Measurements from ENCODE around the gene ACCS. TPM values are rescaled to one million over a fixed set of nuclear protein-coding genes. Genes with fewer than 3 reads are reported as not detected.

ACCS gene, protein sequence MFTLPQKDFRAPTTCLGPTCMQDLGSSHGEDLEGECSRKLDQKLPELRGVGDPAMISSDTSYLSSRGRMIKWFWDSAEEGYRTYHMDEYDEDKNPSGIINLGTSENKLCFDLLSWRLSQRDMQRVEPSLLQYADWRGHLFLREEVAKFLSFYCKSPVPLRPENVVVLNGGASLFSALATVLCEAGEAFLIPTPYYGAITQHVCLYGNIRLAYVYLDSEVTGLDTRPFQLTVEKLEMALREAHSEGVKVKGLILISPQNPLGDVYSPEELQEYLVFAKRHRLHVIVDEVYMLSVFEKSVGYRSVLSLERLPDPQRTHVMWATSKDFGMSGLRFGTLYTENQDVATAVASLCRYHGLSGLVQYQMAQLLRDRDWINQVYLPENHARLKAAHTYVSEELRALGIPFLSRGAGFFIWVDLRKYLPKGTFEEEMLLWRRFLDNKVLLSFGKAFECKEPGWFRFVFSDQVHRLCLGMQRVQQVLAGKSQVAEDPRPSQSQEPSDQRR
- polyA plus RNA-seq = not detected in 2 replicates
- not detected in 2 replicates for polyA minus RNA-seq

DNA sequence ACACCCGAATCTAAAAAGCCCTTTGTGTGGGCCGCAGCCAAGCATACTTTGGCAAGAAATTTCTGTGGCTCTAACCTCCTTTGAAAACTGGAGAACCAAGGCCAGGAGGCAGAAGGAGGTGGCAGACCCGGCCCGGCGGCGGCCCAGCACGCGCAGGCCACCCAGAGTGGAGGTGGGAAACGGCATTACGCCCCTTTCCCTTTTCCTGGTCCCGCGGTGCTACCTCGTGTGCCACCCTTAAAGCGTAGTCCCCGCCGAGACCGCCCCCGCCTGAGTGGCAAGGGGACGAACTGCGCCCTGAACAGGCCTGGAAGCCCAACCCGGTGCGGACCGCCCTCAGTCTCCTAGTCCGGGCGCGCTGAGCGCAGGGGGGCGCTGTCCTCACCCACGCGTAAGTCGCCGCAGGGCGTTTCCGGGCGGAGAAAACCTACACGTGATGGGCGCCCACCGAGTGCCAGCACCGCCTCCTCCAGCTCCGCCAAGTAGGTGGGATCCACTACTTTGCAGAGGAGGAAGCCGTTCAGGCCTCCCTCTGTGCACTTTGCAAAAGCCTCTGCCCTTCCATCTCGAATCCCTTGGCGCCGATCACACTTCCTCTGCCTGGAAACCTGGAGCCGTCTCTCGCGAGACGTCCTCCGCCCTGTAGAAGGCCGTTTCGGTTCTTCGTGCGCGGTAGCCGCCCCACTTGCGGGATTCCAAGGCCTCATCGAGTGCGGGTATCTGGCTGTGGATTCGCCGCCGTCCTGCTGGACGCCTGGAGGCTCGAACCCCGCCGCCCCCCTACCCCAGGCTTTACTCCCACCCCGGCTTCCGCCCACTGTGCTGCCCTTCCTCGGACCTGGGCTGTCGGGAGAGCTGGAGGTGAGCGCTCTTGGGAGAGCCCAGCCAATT lies at the start of gene ACCS:
TSS of gene ACCS (plus strand) at position 430 of the 891 bp plus-strand sequence. CDS start 1,358 bp downstream, outside the sequence.
- H3K9me2 ChIP-seq (ENCODE audit: insufficient read depth, low read length) = no peaks in the 10 kb centered on the region
- H3K9ac ChIP-seq (ENCODE audit: low read length) = no peak within 1 kb of the TSS
- peaks cover 13% of the 10 kb centered on the region for H3K27me3 ChIP-seq (ENCODE audit: insufficient read depth, low read depth, low read length)
- no peaks in the 10 kb centered on the region for H3F3A ChIP-seq (ENCODE audit: insufficient read depth, low read length, poor library complexity, severe bottlenecking)
- H3K27ac ChIP-seq (ENCODE audit: low read length) = no peak within 1 kb of the TSS
- no peak for TF ChIP-seq MXI1 (conservative IDR thresholded peaks at IDR 0.05; ENCODE audit: poor library complexity, severe bottlenecking)
- TF ChIP-seq, protein P1, sequence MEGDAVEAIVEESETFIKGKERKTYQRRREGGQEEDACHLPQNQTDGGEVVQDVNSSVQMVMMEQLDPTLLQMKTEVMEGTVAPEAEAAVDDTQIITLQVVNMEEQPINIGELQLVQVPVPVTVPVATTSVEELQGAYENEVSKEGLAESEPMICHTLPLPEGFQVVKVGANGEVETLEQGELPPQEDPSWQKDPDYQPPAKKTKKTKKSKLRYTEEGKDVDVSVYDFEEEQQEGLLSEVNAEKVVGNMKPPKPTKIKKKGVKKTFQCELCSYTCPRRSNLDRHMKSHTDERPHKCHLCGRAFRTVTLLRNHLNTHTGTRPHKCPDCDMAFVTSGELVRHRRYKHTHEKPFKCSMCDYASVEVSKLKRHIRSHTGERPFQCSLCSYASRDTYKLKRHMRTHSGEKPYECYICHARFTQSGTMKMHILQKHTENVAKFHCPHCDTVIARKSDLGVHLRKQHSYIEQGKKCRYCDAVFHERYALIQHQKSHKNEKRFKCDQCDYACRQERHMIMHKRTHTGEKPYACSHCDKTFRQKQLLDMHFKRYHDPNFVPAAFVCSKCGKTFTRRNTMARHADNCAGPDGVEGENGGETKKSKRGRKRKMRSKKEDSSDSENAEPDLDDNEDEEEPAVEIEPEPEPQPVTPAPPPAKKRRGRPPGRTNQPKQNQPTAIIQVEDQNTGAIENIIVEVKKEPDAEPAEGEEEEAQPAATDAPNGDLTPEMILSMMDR (IDR thresholded peaks at IDR 0.05; ENCODE audit: poor library complexity, severe bottlenecking) = peak; percentile 23
- no peaks in the 10 kb centered on the region for H3K9me3 ChIP-seq (ENCODE audit: low read length)
- no peak within 1 kb of the TSS for H3K4me3 ChIP-seq (ENCODE audit: low read length)
- H3K4me2 ChIP-seq (ENCODE audit: low read length) = no peak within 1 kb of the TSS
- H3K36me3 ChIP-seq (ENCODE audit: insufficient read depth, low read length) = no peaks in the 10 kb centered on the region
- H2AFZ ChIP-seq (ENCODE audit: low read depth, low read length) = no peak within 1 kb of the TSS
- no peaks in the 10 kb centered on the region for H4K20me1 ChIP-seq (ENCODE audit: insufficient read depth)
- H3K79me2 ChIP-seq (replicated peaks; ENCODE audit: insufficient read depth, low read length) = no peaks in the 10 kb centered on the region

DNA sequence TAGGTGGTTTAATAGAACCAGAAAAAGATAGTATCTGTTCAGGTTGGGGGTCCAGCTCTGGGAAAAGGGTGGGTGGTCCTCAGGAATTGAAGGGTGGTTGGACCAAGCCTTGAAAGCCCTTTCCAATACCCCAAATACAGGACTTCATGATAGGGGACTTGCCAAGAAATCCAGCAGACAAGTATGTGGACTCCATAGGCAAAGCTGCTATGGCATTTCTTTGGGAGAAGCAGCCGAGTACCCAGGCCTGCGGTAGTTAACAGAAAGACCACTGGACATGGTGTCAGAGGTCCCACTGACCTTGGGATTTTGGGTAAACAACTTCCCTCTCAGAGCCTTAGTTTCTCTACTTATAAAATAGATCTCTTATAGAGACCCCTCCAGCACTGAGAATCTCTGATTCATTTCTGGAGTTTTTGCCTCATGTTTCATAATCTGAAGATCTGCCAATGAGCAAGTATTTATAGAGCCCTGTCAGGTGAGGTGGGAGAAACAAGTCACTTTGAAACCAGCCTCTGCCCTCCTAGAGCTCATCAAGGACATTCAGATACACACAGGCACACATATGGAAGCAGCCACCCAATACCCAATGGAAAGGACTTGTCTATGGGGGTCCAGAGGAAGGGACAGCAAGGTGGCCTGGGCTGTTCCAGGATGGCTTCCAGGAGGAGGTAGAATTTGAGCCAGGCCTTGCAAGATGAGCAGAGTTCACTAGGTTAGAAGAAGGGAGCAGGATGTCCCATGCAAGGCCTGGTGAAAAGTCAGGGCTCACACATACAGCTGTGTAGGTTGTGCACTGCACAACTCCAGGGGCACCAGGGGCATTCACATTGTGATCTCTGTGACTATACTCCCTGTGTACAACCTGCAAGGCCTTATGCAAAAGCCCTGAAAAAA lies 49.3 kb upstream of the ACCS start:
- Histone ChIP-seq H3K27ac (ENCODE audit: low read length) (no peak overlapping the region), H3K4me2 (ENCODE audit: low read length) (no peak overlapping the region), H3K9me3 (ENCODE audit: low read length) (no peaks in the 10 kb centered on the region), H4K20me1 (ENCODE audit: insufficient read depth) (no peaks in the 10 kb centered on the region), H3K9ac (ENCODE audit: low read length) (no peak overlapping the region), H3K4me3 (ENCODE audit: low read length) (no peak overlapping the region), H3K79me2 (replicated peaks; ENCODE audit: insufficient read depth, low read length) (no peaks in the 10 kb centered on the region), H3K27me3 (ENCODE audit: insufficient read depth, low read depth, low read length) (no peaks in the 10 kb centered on the region), H3K36me3 (ENCODE audit: insufficient read depth, low read length) (no peaks in the 10 kb centered on the region), H3F3A (ENCODE audit: insufficient read depth, low read length, poor library complexity, severe bottlenecking) (no peaks in the 10 kb centered on the region), H2AFZ (ENCODE audit: low read depth, low read length) (no peak overlapping the region), H3K9me2 (ENCODE audit: insufficient read depth, low read length) (no peaks in the 10 kb centered on the region)
- TF ChIP-seq RAD21 (conservative IDR thresholded peaks at IDR 0.05) = no peak
- no peak for TF ChIP-seq TAF1 (IDR thresholded peaks at IDR 0.05; ENCODE audit: low read depth)
- no peak for TF ChIP-seq SMC3 (conservative IDR thresholded peaks at IDR 0.05; ENCODE audit: poor library complexity)
- no peak for TF ChIP-seq EZH2 (IDR thresholded peaks at IDR 0.05; ENCODE audit: borderline replicate concordance, insufficient read depth, low read length, poor library complexity, severe bottlenecking)
- TF ChIP-seq, protein P2, sequence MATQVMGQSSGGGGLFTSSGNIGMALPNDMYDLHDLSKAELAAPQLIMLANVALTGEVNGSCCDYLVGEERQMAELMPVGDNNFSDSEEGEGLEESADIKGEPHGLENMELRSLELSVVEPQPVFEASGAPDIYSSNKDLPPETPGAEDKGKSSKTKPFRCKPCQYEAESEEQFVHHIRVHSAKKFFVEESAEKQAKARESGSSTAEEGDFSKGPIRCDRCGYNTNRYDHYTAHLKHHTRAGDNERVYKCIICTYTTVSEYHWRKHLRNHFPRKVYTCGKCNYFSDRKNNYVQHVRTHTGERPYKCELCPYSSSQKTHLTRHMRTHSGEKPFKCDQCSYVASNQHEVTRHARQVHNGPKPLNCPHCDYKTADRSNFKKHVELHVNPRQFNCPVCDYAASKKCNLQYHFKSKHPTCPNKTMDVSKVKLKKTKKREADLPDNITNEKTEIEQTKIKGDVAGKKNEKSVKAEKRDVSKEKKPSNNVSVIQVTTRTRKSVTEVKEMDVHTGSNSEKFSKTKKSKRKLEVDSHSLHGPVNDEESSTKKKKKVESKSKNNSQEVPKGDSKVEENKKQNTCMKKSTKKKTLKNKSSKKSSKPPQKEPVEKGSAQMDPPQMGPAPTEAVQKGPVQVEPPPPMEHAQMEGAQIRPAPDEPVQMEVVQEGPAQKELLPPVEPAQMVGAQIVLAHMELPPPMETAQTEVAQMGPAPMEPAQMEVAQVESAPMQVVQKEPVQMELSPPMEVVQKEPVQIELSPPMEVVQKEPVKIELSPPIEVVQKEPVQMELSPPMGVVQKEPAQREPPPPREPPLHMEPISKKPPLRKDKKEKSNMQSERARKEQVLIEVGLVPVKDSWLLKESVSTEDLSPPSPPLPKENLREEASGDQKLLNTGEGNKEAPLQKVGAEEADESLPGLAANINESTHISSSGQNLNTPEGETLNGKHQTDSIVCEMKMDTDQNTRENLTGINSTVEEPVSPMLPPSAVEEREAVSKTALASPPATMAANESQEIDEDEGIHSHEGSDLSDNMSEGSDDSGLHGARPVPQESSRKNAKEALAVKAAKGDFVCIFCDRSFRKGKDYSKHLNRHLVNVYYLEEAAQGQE (IDR thresholded peaks at IDR 0.05; ENCODE audit: borderline replicate concordance) = no peak

All from neural cell (in vitro differentiated cells).